Mesothelial cell of epicardium (in vitro differentiated cells): ENCODE data around the gene TEX29. TPM values are rescaled to one million over a fixed set of nuclear protein-coding genes. Genes with fewer than 3 reads are reported as not detected.

Experiments
- DNase-seq, 2 experiments: peaks; one replicate each; pipeline ENCODE4 v3.0.0; 2021; ENCODE audit warnings: low spot score in 2 of 2; ENCODE audit not compliant: unreplicated experiment in 2 of 2
- H3K27ac Mint-ChIP-seq: 2 replicates; pipeline ENCODE4 v1.8.0; 2021; ENCODE audit warnings: mixed read lengths
- H3K27me3 Mint-ChIP-seq: 2 replicates; pipeline ENCODE4 v1.8.0; 2021; ENCODE audit warnings: low read depth, mixed read lengths
- H3K36me3 Mint-ChIP-seq: 2 replicates; pipeline ENCODE4 v1.8.0; 2021; ENCODE audit warnings: mixed read lengths
- H3K4me1 Mint-ChIP-seq: 2 replicates; pipeline ENCODE4 v1.8.0; 2021; ENCODE audit warnings: mixed read lengths
- H3K4me3 Mint-ChIP-seq: 2 replicates; pipeline ENCODE4 v1.8.0; 2021; ENCODE audit warnings: mild to moderate bottlenecking, moderate library complexity, mixed read lengths
- H3K9me3 Mint-ChIP-seq: 2 replicates; pipeline ENCODE4 v1.8.0; 2021; ENCODE audit warnings: mixed read lengths
- total RNA-seq: library from RNA; stranded (reverse); gene quantifications from 3 replicates; pipeline ENCODE4 v1.2.1, GENCODE V29; 2021
- TF ChIP-seq, protein P1 (sequence below): fragments of 200-600 bp; sonication (generic); IDR thresholded peaks from one replicate; pipeline ENCODE4 v1.5.0; 2021; ENCODE audit warnings: antibody characterized with exemption; ENCODE audit not compliant: unreplicated experiment

The TEX29 gene
- total RNA-seq, 1 donor from 2014 or later = 0.45 TPM

DNA sequence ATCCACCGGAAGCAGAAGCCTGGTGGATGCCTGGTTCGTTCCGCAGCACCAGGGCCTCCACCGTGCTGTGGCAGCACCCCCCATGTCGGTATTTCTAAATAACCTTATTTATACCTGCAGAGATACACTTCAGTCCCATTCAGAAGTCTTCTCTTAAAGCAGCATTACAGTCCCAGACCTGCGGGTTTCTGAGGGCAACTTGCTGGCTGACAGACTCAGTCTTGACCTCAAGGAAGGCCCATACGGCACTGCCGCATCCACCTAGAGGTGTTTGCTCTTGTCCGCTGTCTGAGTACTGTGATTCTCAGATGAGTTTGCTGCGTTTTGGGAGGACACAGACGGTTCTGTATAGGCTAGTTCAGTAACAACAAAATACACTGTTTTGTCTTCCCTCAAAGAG lies 16.9 kb upstream of the TEX29 start:
- TF ChIP-seq, protein P1, sequence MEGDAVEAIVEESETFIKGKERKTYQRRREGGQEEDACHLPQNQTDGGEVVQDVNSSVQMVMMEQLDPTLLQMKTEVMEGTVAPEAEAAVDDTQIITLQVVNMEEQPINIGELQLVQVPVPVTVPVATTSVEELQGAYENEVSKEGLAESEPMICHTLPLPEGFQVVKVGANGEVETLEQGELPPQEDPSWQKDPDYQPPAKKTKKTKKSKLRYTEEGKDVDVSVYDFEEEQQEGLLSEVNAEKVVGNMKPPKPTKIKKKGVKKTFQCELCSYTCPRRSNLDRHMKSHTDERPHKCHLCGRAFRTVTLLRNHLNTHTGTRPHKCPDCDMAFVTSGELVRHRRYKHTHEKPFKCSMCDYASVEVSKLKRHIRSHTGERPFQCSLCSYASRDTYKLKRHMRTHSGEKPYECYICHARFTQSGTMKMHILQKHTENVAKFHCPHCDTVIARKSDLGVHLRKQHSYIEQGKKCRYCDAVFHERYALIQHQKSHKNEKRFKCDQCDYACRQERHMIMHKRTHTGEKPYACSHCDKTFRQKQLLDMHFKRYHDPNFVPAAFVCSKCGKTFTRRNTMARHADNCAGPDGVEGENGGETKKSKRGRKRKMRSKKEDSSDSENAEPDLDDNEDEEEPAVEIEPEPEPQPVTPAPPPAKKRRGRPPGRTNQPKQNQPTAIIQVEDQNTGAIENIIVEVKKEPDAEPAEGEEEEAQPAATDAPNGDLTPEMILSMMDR = no peak
- H3K4me3 Mint-ChIP-seq = no peak overlapping the region
- H3K27me3 Mint-ChIP-seq = no peaks in the 10 kb centered on the region
- H3K27ac Mint-ChIP-seq = no peak overlapping the region
- peaks cover 63% of the 10 kb centered on the region for H3K36me3 Mint-ChIP-seq
- DNase-seq = no peak
- no peaks in the 10 kb centered on the region for H3K4me1 Mint-ChIP-seq
- H3K9me3 Mint-ChIP-seq = peaks cover 6% of the 10 kb centered on the region

DNA sequence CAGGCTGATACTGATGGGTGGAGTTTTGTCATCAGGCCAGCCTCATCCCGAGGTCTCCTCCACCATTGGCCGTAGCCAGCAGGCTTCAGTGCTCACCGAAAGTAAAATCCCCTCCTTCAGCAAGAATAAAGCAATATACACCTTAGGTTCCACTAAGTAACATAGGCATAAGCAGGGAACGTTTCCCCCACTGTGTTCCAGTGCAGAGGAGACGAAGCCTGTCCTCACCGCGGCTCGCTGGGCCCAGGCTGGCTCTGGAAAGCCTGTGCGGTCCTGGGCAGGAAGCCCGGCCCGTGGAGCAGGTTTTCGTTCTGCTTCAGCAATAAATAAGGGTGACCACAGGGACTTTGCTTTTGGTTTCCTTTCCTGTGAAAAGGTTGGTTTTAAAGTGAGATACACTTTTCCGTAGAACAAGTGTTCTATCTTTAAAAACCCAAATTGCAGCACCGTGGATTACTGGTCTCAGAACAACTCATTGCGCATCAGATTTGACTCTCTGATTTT lies 16.3 kb upstream of the TEX29 start:
- H3K36me3 Mint-ChIP-seq = peaks cover 67% of the 10 kb centered on the region
- H3K27ac Mint-ChIP-seq = no peak overlapping the region
- H3K9me3 Mint-ChIP-seq = peaks cover 8% of the 10 kb centered on the region
- TF ChIP-seq, protein P1 = no peak
- no peaks in the 10 kb centered on the region for H3K4me1 Mint-ChIP-seq
- DNase-seq = no peak
- no peaks in the 10 kb centered on the region for H3K27me3 Mint-ChIP-seq
- H3K4me3 Mint-ChIP-seq = no peak overlapping the region

DNA sequence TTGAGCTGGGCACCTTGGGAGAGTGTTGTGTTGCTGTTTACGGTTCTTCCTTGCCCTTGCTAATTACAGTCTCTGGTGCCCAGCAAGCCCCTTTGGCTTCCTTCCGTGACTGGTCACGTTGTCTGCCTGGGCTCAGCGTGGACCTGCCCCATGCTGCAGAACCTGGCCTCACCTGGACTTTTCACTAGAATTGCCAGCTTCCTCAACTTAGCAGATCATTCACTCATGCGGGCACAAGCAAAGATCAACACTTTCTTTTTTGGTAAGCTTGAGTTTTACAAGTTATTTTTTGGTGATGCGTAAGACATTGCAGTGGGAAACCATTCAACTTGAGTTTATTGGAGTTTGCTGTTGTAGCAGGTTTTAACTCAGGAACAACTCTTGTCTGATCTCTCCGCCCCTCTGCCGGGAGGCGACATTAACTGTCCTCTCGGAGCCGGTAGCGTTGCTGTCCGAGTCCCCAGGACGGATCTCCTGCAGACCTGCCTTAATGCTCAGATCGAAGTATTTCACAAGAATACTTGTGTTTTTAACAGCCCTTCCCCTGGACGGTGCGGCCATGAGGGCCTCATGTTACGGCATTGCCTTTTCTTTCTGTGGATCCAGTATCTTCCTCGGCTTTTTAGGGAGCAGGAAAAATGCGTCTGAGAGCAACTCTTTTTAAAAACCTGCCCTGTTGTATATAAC lies 15.7 kb upstream of the TEX29 start:
- Mint-ChIP-seq H3K27me3 (no peaks in the 10 kb centered on the region), H3K27ac (no peak overlapping the region), H3K4me1 (no peaks in the 10 kb centered on the region), H3K36me3 (peaks cover 74% of the 10 kb centered on the region), H3K9me3 (peaks cover 14% of the 10 kb centered on the region), H3K4me3 (no peak overlapping the region)
- TF ChIP-seq, protein P1 = no peak
- no peak for DNase-seq

DNA sequence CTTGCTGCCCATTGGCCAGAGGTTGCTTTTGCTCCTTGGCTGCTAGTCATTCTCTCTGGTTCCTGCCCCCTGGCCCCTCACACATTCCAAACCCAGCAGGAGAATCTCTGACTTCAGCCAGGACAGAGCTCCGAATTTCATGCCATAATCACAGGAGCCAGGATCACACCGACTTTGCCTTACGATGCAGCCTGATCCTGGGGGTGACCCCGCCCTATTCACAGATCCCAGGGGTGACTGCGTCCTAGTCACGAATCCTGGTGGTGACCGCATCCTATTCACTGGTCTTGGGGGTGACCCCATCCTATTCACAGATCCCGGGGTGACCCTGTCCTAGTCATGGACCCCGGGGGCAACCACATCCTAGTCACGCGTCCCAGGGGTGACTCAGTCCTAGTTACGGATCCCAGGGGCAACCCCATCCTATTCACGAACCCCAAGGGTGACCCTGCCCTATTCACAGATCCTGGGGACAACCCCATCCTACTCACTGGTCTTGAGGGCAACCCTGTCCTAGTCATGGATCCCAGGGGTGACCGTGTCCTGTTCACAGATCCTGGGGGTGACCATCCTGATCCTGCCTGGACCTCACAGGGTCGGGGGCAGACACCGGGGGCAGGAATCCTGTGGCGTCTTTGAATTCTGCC lies 7.4 kb upstream of the TEX29 start:
- Mint-ChIP-seq H3K4me1 (peaks cover 9% of the 10 kb centered on the region), H3K9me3 (peaks cover 33% of the 10 kb centered on the region), H3K36me3 (peaks cover 52% of the 10 kb centered on the region), H3K27me3 (no peaks in the 10 kb centered on the region), H3K4me3 (no peak overlapping the region), H3K27ac (no peak overlapping the region)
- no peak for DNase-seq
- TF ChIP-seq, protein P1 = no peak

DNA sequence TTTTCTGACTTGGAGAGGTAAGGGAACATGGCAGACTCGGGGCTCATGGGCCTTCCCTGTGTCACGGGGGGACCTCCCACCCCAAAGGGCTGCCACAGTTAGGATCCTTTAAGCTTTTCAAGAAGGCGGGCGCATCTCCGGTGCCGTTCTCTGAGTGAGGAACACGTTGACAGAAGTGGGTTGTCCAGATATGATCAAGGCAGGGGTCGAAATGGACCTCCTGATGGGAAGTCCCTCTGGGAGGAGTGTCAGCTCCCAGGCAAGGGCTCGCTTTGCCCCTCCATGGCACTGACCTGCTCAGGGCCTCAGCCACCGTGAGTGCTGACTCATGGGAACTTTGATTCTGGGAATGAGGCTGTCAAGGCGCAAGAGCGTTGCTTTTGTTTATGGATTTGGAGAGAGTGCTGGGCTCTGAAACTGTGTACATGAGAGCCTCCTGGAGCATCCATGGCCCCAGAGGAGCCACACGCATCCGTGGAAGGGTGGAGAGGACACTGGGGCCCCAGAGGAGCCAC lies 6.5 kb upstream of the TEX29 start:
- Mint-ChIP-seq H3K9me3 (peaks cover 32% of the 10 kb centered on the region), H3K36me3 (peaks cover 45% of the 10 kb centered on the region), H3K4me3 (no peak overlapping the region), H3K27me3 (no peaks in the 10 kb centered on the region), H3K27ac (no peak overlapping the region), H3K4me1 (peaks cover 9% of the 10 kb centered on the region)
- no peak for DNase-seq
- TF ChIP-seq, protein P1 = no peak
